ENCODE data around the gene RANBP3. TPM values are rescaled to one million over a fixed set of nuclear protein-coding genes. Genes with fewer than 3 reads are reported as not detected.

Gene RANBP3
- total and polyA plus RNA-seq, 12 donors = 55.0 to 179 (median 81.1) TPM

DNA sequence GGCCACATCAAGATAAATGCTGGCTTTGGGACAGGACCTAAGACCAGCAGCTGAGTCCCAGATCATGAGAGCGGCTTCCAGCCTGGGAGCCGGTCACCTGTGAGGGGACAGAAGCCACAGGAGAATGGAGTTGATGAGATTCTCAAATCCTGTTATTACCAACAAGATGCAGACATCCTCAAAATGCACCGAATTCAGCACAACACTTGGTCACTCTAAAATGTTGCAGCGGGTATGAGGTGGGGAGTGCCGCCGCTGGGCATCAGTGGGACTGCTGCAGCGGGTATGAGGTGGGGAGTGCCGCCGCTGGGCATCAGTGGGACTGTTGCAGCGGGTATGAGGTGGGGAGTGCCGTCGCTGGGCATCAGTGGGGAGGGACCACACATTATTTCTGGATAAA is 21.2 kb downstream of the RANBP3 start:
- peak in 1 of 7 donors; percentile 49 for DNase-seq
- H3K27ac ChIP-seq = peak overlapping the region in 4 of 5 donors; percentile 34 to 86 (median 58)

DNA sequence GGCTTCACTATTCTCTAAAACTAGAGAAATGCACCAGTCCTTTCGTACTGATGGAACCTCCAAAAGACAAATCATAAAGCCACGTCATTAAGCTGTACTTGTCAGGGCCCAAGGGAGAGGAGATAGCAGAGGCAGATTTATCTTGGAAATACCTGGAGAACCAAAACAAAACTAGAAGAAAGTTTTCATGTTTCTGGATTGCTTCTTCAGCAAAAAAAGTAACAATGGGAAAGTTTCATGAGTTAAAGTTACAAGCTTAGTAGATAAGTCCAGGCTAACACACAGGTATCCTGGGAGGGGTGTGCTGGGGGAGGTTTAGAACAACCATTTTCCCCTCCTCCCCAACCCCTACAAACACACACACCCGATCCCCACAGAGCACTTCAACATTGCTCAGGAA is 21.6 kb downstream of the RANBP3 start:
- intact Hi-C loops (cut with DNase I) = loop anchor here in 1 of 2 donors (5.0 kb wide), 1 partner anchor 39 kb away; no protein-coding TSS in a partner anchor
- peaks cover 64 to 99% of the 10 kb centered on the region in 2 donors for H3K4me1 ChIP-seq (replicated peaks in 1 of 2)

More for the DNA sequence above, 21.2 kb downstream of the RANBP3 start:
- H3K4me1 ChIP-seq (replicated peaks in 1 of 2) = peaks cover 68 to 99% of the 10 kb centered on the region in 2 donors
- H3K27me3 ChIP-seq = no peaks in the 10 kb centered on the region
- H3K9me3 ChIP-seq (replicated peaks in 1 of 3) = no peaks in the 10 kb centered on the region
- intact Hi-C loops (cut with DNase I) = loop anchor here in 1 of 2 donors (5.0 kb wide), 1 partner anchor 39 kb away; no protein-coding TSS in a partner anchor
- WGBS, 4 donors = 83 to 85% (median 84%) methylated on average over 10 to 12 of the region's 12 CpGs
- H3K36me3 ChIP-seq (replicated peaks in 1 of 2) = no peaks in the 10 kb centered on the region
- TF ChIP-seq POLR2A (IDR thresholded peaks at IDR 0.05) (no peak), CTCF (IDR thresholded peaks at IDR 0.05) (no peak)
- H3K4me3 ChIP-seq = no peak overlapping the region

DNA sequence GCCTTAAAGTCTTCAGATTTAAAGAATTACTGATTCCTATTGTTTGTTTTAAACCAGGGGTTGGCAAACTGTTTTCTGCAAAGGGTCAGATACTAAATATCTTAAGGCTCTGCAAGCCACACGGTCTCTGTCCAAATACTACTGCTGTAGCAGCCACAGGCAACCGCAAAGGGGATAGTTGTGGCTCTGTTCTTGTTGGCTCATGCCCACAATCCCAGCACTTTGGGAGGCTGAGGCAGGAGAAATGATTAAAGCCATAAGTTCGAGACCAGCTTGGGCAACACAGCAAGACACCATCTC is 22.4 kb downstream of the RANBP3 start:
- peaks cover 57 to 99% of the 10 kb centered on the region in 2 donors for H3K4me1 ChIP-seq (replicated peaks in 1 of 2)
- 65 to 88% (median 71%) methylated on average over 3 of the region's 3 CpGs for WGBS, 4 donors
- TF ChIP-seq POLR2A (IDR thresholded peaks at IDR 0.05) (no peak), CTCF (IDR thresholded peaks at IDR 0.05) (no peak)
- H3K27me3 ChIP-seq = no peaks in the 10 kb centered on the region
- no peaks in the 10 kb centered on the region for H3K9me3 ChIP-seq (replicated peaks in 1 of 3)
- intact Hi-C loops (cut with DNase I) = loop anchor here in 1 of 2 donors (5.0 kb wide), 1 partner anchor 38 kb away; no protein-coding TSS in a partner anchor
- DNase-seq = no peak
- peak overlapping the region in 4 of 5 donors; percentile 47 to 87 (median 78) for H3K27ac ChIP-seq
- no peak overlapping the region for H3K4me3 ChIP-seq
- H3K36me3 ChIP-seq (replicated peaks in 1 of 2) = no peaks in the 10 kb centered on the region

More for the DNA sequence above, 21.6 kb downstream of the RANBP3 start:
- 51 to 59% (median 57%) methylated on average over 3 of the region's 3 CpGs for WGBS, 4 donors
- no peak for TF ChIP-seq POLR2A (IDR thresholded peaks at IDR 0.05)
- no peak for TF ChIP-seq CTCF (IDR thresholded peaks at IDR 0.05)
- H3K9me3 ChIP-seq (replicated peaks in 1 of 3) = no peaks in the 10 kb centered on the region
- H3K27ac ChIP-seq = peak overlapping the region in 4 of 5 donors; percentile 34 to 86 (median 58)
- H3K36me3 ChIP-seq (replicated peaks in 1 of 2) = no peaks in the 10 kb centered on the region
- DNase-seq = no peak
- no peak overlapping the region for H3K4me3 ChIP-seq
- no peaks in the 10 kb centered on the region for H3K27me3 ChIP-seq

- H3K4me3 ChIP-seq = no peak overlapping the region
- no peaks in the 10 kb centered on the region for H3K27me3 ChIP-seq
- peaks cover 0 to 6% of the 10 kb centered on the region in 2 donors for H3K36me3 ChIP-seq (replicated peaks in 1 of 2)
- no peak for DNase-seq
- 27 to 36% (median 30%) methylated on average over 6 of the region's 6 CpGs for WGBS, 4 donors
- H3K9me3 ChIP-seq (replicated peaks in 1 of 3) = no peaks in the 10 kb centered on the region
- peak overlapping the region; percentile 10 to 87 (median 74) for H3K27ac ChIP-seq
- peaks cover 44 to 98% of the 10 kb centered on the region in 2 donors for H3K4me1 ChIP-seq (replicated peaks in 1 of 2)
- TF ChIP-seq POLR2A (IDR thresholded peaks at IDR 0.05) = no peak
- TF ChIP-seq CTCF (IDR thresholded peaks at IDR 0.05) = no peak
- intact Hi-C loops (cut with DNase I) = no loop called here
These were observed 23.6 kb downstream of the RANBP3 start for GRCh38 chr19:5954293-5954692.

Measured in adrenal gland (tissue), 12 donors.